Hepatocyte (in vitro differentiated cells): ENCODE data around the gene OCA2.

Experiments used
- EZH2 ChIP-seq: fragments of 200-600 bp; sonication (generic); IDR thresholded peaks from 2 replicates; pipeline ENCODE4 v1.6.1; 2016; ENCODE audit warnings: antibody characterized with exemption, mild to moderate bottlenecking, borderline replicate concordance
- EZH2phosphoT487 ChIP-seq: fragments of 200-600 bp; sonication (generic); IDR thresholded peaks from one replicate; pipeline ENCODE4 v1.6.1; 2018; ENCODE audit warnings: antibody characterized with exemption, mild to moderate bottlenecking, low read depth, moderate library complexity; ENCODE audit not compliant: unreplicated experiment, severe bottlenecking
- TF ChIP-seq, protein P1 (sequence below): fragments of 200-600 bp; sonication (generic); IDR thresholded peaks from 2 replicates; pipeline ENCODE4 v1.5.1; 2016; ENCODE audit warnings: antibody characterized with exemption, mild to moderate bottlenecking; ENCODE audit not compliant: poor library complexity

GRCh38 chr15:27776501-27776900 is 322.6 kb downstream of the OCA2 start:
- TF ChIP-seq, protein P1, sequence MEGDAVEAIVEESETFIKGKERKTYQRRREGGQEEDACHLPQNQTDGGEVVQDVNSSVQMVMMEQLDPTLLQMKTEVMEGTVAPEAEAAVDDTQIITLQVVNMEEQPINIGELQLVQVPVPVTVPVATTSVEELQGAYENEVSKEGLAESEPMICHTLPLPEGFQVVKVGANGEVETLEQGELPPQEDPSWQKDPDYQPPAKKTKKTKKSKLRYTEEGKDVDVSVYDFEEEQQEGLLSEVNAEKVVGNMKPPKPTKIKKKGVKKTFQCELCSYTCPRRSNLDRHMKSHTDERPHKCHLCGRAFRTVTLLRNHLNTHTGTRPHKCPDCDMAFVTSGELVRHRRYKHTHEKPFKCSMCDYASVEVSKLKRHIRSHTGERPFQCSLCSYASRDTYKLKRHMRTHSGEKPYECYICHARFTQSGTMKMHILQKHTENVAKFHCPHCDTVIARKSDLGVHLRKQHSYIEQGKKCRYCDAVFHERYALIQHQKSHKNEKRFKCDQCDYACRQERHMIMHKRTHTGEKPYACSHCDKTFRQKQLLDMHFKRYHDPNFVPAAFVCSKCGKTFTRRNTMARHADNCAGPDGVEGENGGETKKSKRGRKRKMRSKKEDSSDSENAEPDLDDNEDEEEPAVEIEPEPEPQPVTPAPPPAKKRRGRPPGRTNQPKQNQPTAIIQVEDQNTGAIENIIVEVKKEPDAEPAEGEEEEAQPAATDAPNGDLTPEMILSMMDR, result no peak
- no peak for TF ChIP-seq EZH2
- TF ChIP-seq EZH2phosphoT487, result no peak
